IMR-90 (cell line): ENCODE measurements around the gene SAMM50.

Source experiments
- BHLHE40 ChIP-seq: fragments of 150-350 bp; IDR thresholded peaks from 2 replicates; pipeline ENCODE4 v1.6.1; 2016; ENCODE audit warnings: mild to moderate bottlenecking, low read depth, low read length
- POLR2A ChIP-seq: IDR thresholded peaks from 2 replicates; pipeline ENCODE4 v1.6.1; 2012; ENCODE audit warnings: mild to moderate bottlenecking, low read depth, low read length
- RFX5 ChIP-seq: IDR thresholded peaks from 2 replicates; pipeline ENCODE4 v1.8.0; 2012; ENCODE audit warnings: low read depth, mild to moderate bottlenecking, low read length, moderate library complexity
- SMC3 ChIP-seq: fragments of 150-350 bp; IDR thresholded peaks from 2 replicates; pipeline ENCODE4 v1.6.1; 2016; ENCODE audit warnings: low read depth, mild to moderate bottlenecking, antibody characterized with exemption, low read length, moderate library complexity
- USF2 ChIP-seq: fragments of 150-350 bp; IDR thresholded peaks from 2 replicates; pipeline ENCODE4 v1.6.1; 2017; ENCODE audit warnings: mild to moderate bottlenecking, antibody characterized with exemption, low read length, low read depth
- TF ChIP-seq, protein P1 (sequence below): conservative IDR thresholded peaks from 2 replicates; pipeline ENCODE4 v1.5.1; 2012; ENCODE audit warnings: mild to moderate bottlenecking, low read depth, low read length, improper control_type of control experiment
- TF ChIP-seq, protein P2 (sequence below): fragments of 150-350 bp; IDR thresholded peaks from 2 replicates; pipeline ENCODE4 v1.6.1; 2016; ENCODE audit warnings: low read depth, mild to moderate bottlenecking, low read length, moderate library complexity, borderline replicate concordance

GRCh38 chr22:43996170-43996980 lies 41.1 kb downstream of the SAMM50 start:
- TF ChIP-seq BHLHE40 (no peak), POLR2A (no peak), USF2 (no peak), SMC3 (no peak), RFX5 (no peak)
- TF ChIP-seq, protein P1, sequence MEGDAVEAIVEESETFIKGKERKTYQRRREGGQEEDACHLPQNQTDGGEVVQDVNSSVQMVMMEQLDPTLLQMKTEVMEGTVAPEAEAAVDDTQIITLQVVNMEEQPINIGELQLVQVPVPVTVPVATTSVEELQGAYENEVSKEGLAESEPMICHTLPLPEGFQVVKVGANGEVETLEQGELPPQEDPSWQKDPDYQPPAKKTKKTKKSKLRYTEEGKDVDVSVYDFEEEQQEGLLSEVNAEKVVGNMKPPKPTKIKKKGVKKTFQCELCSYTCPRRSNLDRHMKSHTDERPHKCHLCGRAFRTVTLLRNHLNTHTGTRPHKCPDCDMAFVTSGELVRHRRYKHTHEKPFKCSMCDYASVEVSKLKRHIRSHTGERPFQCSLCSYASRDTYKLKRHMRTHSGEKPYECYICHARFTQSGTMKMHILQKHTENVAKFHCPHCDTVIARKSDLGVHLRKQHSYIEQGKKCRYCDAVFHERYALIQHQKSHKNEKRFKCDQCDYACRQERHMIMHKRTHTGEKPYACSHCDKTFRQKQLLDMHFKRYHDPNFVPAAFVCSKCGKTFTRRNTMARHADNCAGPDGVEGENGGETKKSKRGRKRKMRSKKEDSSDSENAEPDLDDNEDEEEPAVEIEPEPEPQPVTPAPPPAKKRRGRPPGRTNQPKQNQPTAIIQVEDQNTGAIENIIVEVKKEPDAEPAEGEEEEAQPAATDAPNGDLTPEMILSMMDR: no peak
- TF ChIP-seq, protein P2, sequence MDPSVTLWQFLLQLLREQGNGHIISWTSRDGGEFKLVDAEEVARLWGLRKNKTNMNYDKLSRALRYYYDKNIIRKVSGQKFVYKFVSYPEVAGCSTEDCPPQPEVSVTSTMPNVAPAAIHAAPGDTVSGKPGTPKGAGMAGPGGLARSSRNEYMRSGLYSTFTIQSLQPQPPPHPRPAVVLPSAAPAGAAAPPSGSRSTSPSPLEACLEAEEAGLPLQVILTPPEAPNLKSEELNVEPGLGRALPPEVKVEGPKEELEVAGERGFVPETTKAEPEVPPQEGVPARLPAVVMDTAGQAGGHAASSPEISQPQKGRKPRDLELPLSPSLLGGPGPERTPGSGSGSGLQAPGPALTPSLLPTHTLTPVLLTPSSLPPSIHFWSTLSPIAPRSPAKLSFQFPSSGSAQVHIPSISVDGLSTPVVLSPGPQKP: no peak
